ENCODE data around the gene HGF. TPM values are rescaled to one million over a fixed set of nuclear protein-coding genes. Genes with fewer than 3 reads are reported as not detected.

Gene HGF
- total RNA-seq, 2 donors from 2014 or later, result 0.20 to 0.29 TPM

GRCh38 chr7:81655271-81655670 is 114.6 kb downstream of the HGF start:
- Mint-ChIP-seq H3K27me3 (ENCODE audit: insufficient read depth) (no peaks in the 10 kb centered on the region), H3K36me3 (ENCODE audit: low read depth) (peaks cover 5% of the 10 kb centered on the region), H3K4me1 (peaks cover 4% of the 10 kb centered on the region), H3K9me3 (peaks cover 22% of the 10 kb centered on the region), H3K4me3 (no peak overlapping the region), H3K27ac (no peak overlapping the region)
- no peak for TF ChIP-seq CTCF (conservative IDR thresholded peaks at IDR 0.05)
- H3K9ac ChIP-seq (ENCODE audit: extremely low read depth, low read length, poor library complexity, severe bottlenecking), result no peak overlapping the region
- H3K27me3 ChIP-seq (ENCODE audit: control insufficient read depth, insufficient read depth, low read length, poor library complexity, severe bottlenecking), result no peaks in the 10 kb centered on the region
- no peak for DNase-seq
- no CpG with 5 or more reads among the region's 1 CpG for WGBS, 2 experiments (ENCODE audit: insufficient coverage in 1 of 2, insufficient read length in 1 of 2)
- no peak overlapping the region for H3K4me3 ChIP-seq (ENCODE audit: low read length)
- H3K4me1 ChIP-seq (ENCODE audit: control insufficient read depth, insufficient read depth, low read length), result no peaks in the 10 kb centered on the region
- no peak overlapping the region for H3K27ac ChIP-seq (ENCODE audit: low read depth, low read length)
- peaks cover 26% of the 10 kb centered on the region for H3K9me3 ChIP-seq (ENCODE audit: control insufficient read depth, low read length)
- H3K36me3 ChIP-seq (ENCODE audit: control insufficient read depth, insufficient read depth, low read length), result no peaks in the 10 kb centered on the region

- Histone ChIP-seq H3K9ac (ENCODE audit: extremely low read depth, low read length, poor library complexity, severe bottlenecking) (no peak overlapping the region), H3K27me3 (ENCODE audit: control insufficient read depth, insufficient read depth, low read length, poor library complexity, severe bottlenecking) (no peaks in the 10 kb centered on the region), H3K9me3 (ENCODE audit: control insufficient read depth, low read length) (peaks cover 26% of the 10 kb centered on the region), H3K27ac (ENCODE audit: low read depth, low read length) (no peak overlapping the region), H3K36me3 (ENCODE audit: control insufficient read depth, insufficient read depth, low read length) (no peaks in the 10 kb centered on the region), H3K4me3 (ENCODE audit: low read length) (no peak overlapping the region), H3K4me1 (ENCODE audit: control insufficient read depth, insufficient read depth, low read length) (no peaks in the 10 kb centered on the region)
- no peak overlapping the region for H3K4me3 Mint-ChIP-seq
- no peak overlapping the region for H3K27ac Mint-ChIP-seq
- no peaks in the 10 kb centered on the region for H3K27me3 Mint-ChIP-seq (ENCODE audit: insufficient read depth)
- WGBS, 2 experiments (ENCODE audit: insufficient coverage in 1 of 2, insufficient read length in 1 of 2), result 92% methylated on average over 1 of the region's 1 CpG; no CpG with 5 or more reads in 1 of the 2 experiments
- no peak for TF ChIP-seq CTCF (conservative IDR thresholded peaks at IDR 0.05)
- H3K9me3 Mint-ChIP-seq, result peaks cover 22% of the 10 kb centered on the region
- peaks cover 5% of the 10 kb centered on the region for H3K36me3 Mint-ChIP-seq (ENCODE audit: low read depth)
- no peak for DNase-seq
- no peaks in the 10 kb centered on the region for H3K4me1 Mint-ChIP-seq
These were observed 117.6 kb downstream of the HGF start for GRCh38 chr7:81652225-81652624.

Measured in endodermal cell (in vitro differentiated cells).